Coronary artery (tissue), 2 donors: ENCODE measurements around the gene WNT9A.

Experiments used
- DNase-seq: peaks from one replicate; pipeline ENCODE4 v3.0.0-alpha.2; 2017; ENCODE audit warnings: low spot score
- H3K27ac ChIP-seq, 2 donors: fragments of 200-600 bp; sonication (generic); one replicate each; pipeline ENCODE4 v1.5.1; 2016 to 2019
- H3K4me3 ChIP-seq: fragments of 200-600 bp; sonication (generic); 2 replicates; pipeline ENCODE4 v1.5.1; 2016; ENCODE audit warnings: mild to moderate bottlenecking, moderate library complexity
- TF ChIP-seq, protein P1 (sequence below): fragments of 200-600 bp; sonication (generic); IDR thresholded peaks from one replicate; pipeline ENCODE4 v1.5.1; 2019; ENCODE audit warnings: antibody characterized with exemption

Gene WNT9A

GRCh38 chr1:227953022-227953412, 5.3 kb upstream of the WNT9A start:
- TF ChIP-seq, protein P1, sequence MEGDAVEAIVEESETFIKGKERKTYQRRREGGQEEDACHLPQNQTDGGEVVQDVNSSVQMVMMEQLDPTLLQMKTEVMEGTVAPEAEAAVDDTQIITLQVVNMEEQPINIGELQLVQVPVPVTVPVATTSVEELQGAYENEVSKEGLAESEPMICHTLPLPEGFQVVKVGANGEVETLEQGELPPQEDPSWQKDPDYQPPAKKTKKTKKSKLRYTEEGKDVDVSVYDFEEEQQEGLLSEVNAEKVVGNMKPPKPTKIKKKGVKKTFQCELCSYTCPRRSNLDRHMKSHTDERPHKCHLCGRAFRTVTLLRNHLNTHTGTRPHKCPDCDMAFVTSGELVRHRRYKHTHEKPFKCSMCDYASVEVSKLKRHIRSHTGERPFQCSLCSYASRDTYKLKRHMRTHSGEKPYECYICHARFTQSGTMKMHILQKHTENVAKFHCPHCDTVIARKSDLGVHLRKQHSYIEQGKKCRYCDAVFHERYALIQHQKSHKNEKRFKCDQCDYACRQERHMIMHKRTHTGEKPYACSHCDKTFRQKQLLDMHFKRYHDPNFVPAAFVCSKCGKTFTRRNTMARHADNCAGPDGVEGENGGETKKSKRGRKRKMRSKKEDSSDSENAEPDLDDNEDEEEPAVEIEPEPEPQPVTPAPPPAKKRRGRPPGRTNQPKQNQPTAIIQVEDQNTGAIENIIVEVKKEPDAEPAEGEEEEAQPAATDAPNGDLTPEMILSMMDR = no peak
- no peak for DNase-seq
- Histone ChIP-seq H3K27ac (no peak overlapping the region), H3K4me3 (no peak overlapping the region)

DNA sequence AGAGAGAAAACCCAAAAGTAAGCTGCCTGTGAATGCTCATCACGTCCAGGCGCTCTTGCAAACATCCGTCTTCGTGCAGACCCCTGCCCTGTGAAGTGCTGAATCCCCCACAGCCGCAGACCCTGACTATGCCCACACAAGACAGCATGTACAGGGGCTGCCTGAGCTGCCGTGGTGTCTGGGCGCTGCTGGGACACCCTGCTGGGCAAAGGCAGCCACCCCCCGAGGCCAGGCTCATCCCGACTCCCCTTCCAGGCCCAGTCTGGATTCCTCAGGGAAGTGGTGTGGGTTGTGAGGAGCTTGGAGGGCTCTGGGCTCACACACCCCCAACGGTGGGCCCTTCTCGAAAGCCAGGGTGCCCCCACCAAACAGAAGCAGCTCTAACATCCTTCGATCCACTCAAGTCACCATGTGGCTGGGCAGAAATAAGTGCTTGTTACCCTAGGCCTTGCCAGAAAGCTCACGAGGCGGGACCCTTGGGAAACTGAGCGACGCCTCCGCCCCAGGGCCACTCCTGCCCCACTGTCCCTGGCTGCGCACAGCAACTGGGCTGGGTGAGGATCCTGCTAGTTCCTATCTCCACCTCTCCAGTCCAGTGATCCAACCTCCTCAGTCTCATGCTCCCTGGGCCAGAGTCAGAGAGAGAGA, 4.8 kb upstream of the WNT9A start:
- TF ChIP-seq, protein P1 = no peak
- peak; percentile 65 for DNase-seq
- Histone ChIP-seq H3K4me3 (no peak overlapping the region), H3K27ac (no peak overlapping the region)

- Histone ChIP-seq H3K27ac (no peak overlapping the region), H3K4me3 (no peak overlapping the region)
- DNase-seq = peak; percentile 50
- TF ChIP-seq, protein P1 = no peak
Observed at GRCh38 chr1:227951624-227952373, 4.1 kb upstream of the WNT9A start.

- no peak for DNase-seq
- no peak overlapping the region for H3K4me3 ChIP-seq
- H3K27ac ChIP-seq = no peak overlapping the region
- TF ChIP-seq, protein P1 = no peak
Observed at GRCh38 chr1:227950735-227951346, 3.1 kb upstream of the WNT9A start.

GRCh38 chr1:227949954-227950734, 2.4 kb upstream of the WNT9A start:
- TF ChIP-seq, protein P1 = no peak
- H3K27ac ChIP-seq = no peak overlapping the region
- DNase-seq = no peak
- H3K4me3 ChIP-seq = no peak overlapping the region

DNA sequence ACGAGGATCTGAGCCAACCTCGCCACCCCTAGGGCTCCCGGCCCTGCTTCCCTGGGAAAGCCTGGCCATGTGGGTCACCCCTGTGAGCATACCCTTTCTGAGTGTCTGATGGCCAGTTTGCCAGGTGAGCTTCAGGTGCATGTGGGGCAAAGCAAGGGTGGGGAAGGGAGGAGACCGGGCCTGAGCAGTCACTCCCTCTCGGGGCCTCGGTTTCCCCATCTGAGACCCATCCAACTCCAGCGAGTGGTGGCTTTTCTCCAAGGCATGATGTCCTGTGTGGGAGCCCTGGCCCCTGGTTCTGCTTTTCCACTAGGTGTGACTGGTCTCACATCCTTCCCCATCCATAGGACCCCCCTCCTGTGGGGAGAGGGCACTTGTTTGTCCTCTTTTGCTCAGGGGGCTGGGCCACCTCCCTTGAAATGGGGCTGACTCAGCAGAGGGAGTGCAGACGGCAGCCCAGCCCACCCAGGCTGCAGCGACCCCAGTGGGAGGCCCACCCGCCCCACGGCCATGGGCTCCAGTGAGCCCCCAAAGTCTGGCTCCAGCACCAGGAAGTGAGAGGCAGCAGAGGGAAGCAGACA, 1.7 kb upstream of the WNT9A start:
- TF ChIP-seq, protein P1 = no peak
- Histone ChIP-seq H3K27ac (no peak overlapping the region), H3K4me3 (no peak overlapping the region)
- DNase-seq = no peak
